Astrocyte of the cerebellum (primary cell): Measurements from ENCODE around the gene CD70.
A peak's percentile ranks its signal among the peaks of the same experiment; 100 is the strongest.
"Not testable (repeated sequence)": the region's sequence is repeated elsewhere in the genome, so short reads cannot be mapped to it uniquely, and the experiment has no call there.

Source experiments
- DNase-seq: peaks from one replicate; pipeline ENCODE4 v3.0.0-alpha.2; 2011; ENCODE audit warnings: low read depth
- H3K4me3 ChIP-seq: 2 replicates; pipeline ENCODE4 v1.5.1; 2011; ENCODE audit warnings: mild to moderate bottlenecking, low read depth, low read length, moderate library complexity
- CTCF ChIP-seq: IDR thresholded peaks from 2 replicates; pipeline ENCODE4 v1.5.1; 2012; ENCODE audit warnings: low read length, low read depth, moderate library complexity, mild to moderate bottlenecking; ENCODE audit errors: missing control alignments
- in situ Hi-C: cut with HindIII; loops from 2 replicates; pipeline ENCODE4 v1.10.0; 2017; ENCODE audit warnings: low sequenced_read_pairs

The CD70 gene

GRCh38 chr19:6568816-6569215, 22.1 kb downstream of the CD70 start:
- TF ChIP-seq CTCF: no peak
- DNase-seq: no peak
- H3K4me3 ChIP-seq: no peak overlapping the region
- in situ Hi-C loops: no loop called here

- DNase-seq: no peak
- no peak for TF ChIP-seq CTCF
- in situ Hi-C loops: no loop called here
- H3K4me3 ChIP-seq: no peak overlapping the region
These were observed 22.9 kb downstream of the CD70 start for GRCh38 chr19:6568010-6568526.

- in situ Hi-C loops: not testable (repeated sequence)
These were observed 24.2 kb downstream of the CD70 start for GRCh38 chr19:6566727-6567126.

GRCh38 chr19:6564393-6564792, 26.6 kb downstream of the CD70 start:
- in situ Hi-C loops: no loop called here
- TF ChIP-seq CTCF: no peak
- no peak overlapping the region for H3K4me3 ChIP-seq
- DNase-seq: no peak

More at GRCh38 chr19:6566727-6567126, 24.2 kb downstream of the CD70 start:
- H3K4me3 ChIP-seq, DNase-seq: not testable (repeated sequence)

- in situ Hi-C loops, H3K4me3 ChIP-seq, DNase-seq: not testable (repeated sequence)
These were observed 28.5 kb downstream of the CD70 start for GRCh38 chr19:6562437-6562836.

GRCh38 chr19:6556480-6557195, 34.3 kb downstream of the CD70 start:
- TF ChIP-seq CTCF: no peak
- in situ Hi-C loops: no loop called here
- no peak overlapping the region for H3K4me3 ChIP-seq
- DNase-seq: peak; percentile 33

GRCh38 chr19:6556043-6556449, 34.9 kb downstream of the CD70 start:
- no peak for DNase-seq
- no peak for TF ChIP-seq CTCF
- no peak overlapping the region for H3K4me3 ChIP-seq
- in situ Hi-C loops: no loop called here
